HG03175 (cell line): ENCODE results near the gene EIF3F.
A peak's percentile ranks its signal among the peaks of the same experiment; 100 is the strongest.

ENCODE experiments used
- ATAC-seq: cut with Tn5 transposase; IDR thresholded peaks from one replicate; pipeline ENCODE4 v1.9.1; 2021; ENCODE audit warnings: mild to moderate bottlenecking, moderate library complexity; ENCODE audit not compliant: unreplicated experiment

EIF3F gene

GRCh38 chr11:8019314-8020243 is 32.4 kb downstream of the EIF3F start:
- peak; percentile 12 for ATAC-seq

- ATAC-seq, result no peak
These were observed 33.1 kb downstream of the EIF3F start for GRCh38 chr11:8020244-8020597.

- no peak for ATAC-seq
These were observed 34.8 kb downstream of the EIF3F start for GRCh38 chr11:8021920-8022319.

GRCh38 chr11:8022876-8023275 is 35.7 kb downstream of the EIF3F start:
- no peak for ATAC-seq

GRCh38 chr11:8023831-8024555 is 36.9 kb downstream of the EIF3F start:
- ATAC-seq, result no peak

GRCh38 chr11:8025123-8025522 is 38.0 kb downstream of the EIF3F start:
- ATAC-seq, result no peak

- no peak for ATAC-seq
These were observed 38.7 kb downstream of the EIF3F start for GRCh38 chr11:8025816-8026215.

- no peak for ATAC-seq
These were observed 39.8 kb downstream of the EIF3F start for GRCh38 chr11:8026982-8027381.

- ATAC-seq, result no peak
These were observed 41.6 kb downstream of the EIF3F start for GRCh38 chr11:8028766-8029165.

- no peak for ATAC-seq
These were observed 43.5 kb downstream of the EIF3F start for GRCh38 chr11:8030526-8031247.

GRCh38 chr11:8031248-8032115 is 44.3 kb downstream of the EIF3F start:
- ATAC-seq, result no peak

- ATAC-seq, result no peak
These were observed 45.0 kb downstream of the EIF3F start for GRCh38 chr11:8032122-8032521.

- ATAC-seq, result no peak
These were observed 45.6 kb downstream of the EIF3F start for GRCh38 chr11:8032576-8033304.

GRCh38 chr11:8033305-8034105 is 46.4 kb downstream of the EIF3F start:
- peak; percentile 84 for ATAC-seq

GRCh38 chr11:8034106-8034585 is 47.0 kb downstream of the EIF3F start:
- no peak for ATAC-seq

GRCh38 chr11:8034604-8035190 is 47.6 kb downstream of the EIF3F start:
- ATAC-seq, result no peak

- no peak for ATAC-seq
These were observed 48.2 kb downstream of the EIF3F start for GRCh38 chr11:8035200-8035855.
